ENCODE measurements around the gene PTPRA. TPM values are rescaled to one million over a fixed set of nuclear protein-coding genes. Genes with fewer than 3 reads are reported as not detected.

The PTPRA gene
- total RNA-seq, 2 donors from 2014 or later, result 36.7 to 42.7 TPM

- Histone ChIP-seq H3K9me3 (no peaks in the 10 kb centered on the region), H3K27ac (no peak overlapping the region), H3K36me3 (peaks cover 19% of the 10 kb centered on the region), H3K4me3 (no peak overlapping the region), H3K27me3 (replicated peaks; ENCODE audit: insufficient read depth) (no peaks in the 10 kb centered on the region), H3K4me1 (ENCODE audit: control insufficient read depth in 1 of 2, low read depth in 2 of 2) (no peaks in the 10 kb centered on the region)
- no peak for ATAC-seq (ENCODE audit: insufficient number of reproducible peaks, low FRiP score, low read depth)
- no peak for TF ChIP-seq CTCF (IDR thresholded peaks at IDR 0.05)
- no peak for DNase-seq (ENCODE audit: low spot score)
Measured at GRCh38 chr20:2858591-2858990, 14.7 kb upstream of the PTPRA start.

GRCh38 chr20:2859330-2860121 is 13.8 kb upstream of the PTPRA start:
- Histone ChIP-seq H3K4me3 (no peak overlapping the region), H3K27me3 (replicated peaks; ENCODE audit: insufficient read depth) (no peaks in the 10 kb centered on the region), H3K36me3 (peaks cover 26% of the 10 kb centered on the region), H3K9me3 (no peaks in the 10 kb centered on the region), H3K4me1 (ENCODE audit: control insufficient read depth in 1 of 2, low read depth in 2 of 2) (no peaks in the 10 kb centered on the region), H3K27ac (no peak overlapping the region)
- DNase-seq (ENCODE audit: low spot score) (no peak), ATAC-seq (ENCODE audit: insufficient number of reproducible peaks, low FRiP score, low read depth) (no peak)
- no peak for TF ChIP-seq CTCF (IDR thresholded peaks at IDR 0.05)

- no peak for TF ChIP-seq CTCF (IDR thresholded peaks at IDR 0.05)
- no peak for DNase-seq (ENCODE audit: low spot score)
- no peaks in the 10 kb centered on the region for H3K27me3 ChIP-seq (replicated peaks; ENCODE audit: insufficient read depth)
- no peaks in the 10 kb centered on the region for H3K4me1 ChIP-seq (ENCODE audit: control insufficient read depth in 1 of 2, low read depth in 2 of 2)
- H3K36me3 ChIP-seq, result peaks cover 39% of the 10 kb centered on the region
- ATAC-seq (ENCODE audit: insufficient number of reproducible peaks, low FRiP score, low read depth), result no peak
- no peak overlapping the region for H3K4me3 ChIP-seq
- no peak overlapping the region for H3K27ac ChIP-seq
- no peaks in the 10 kb centered on the region for H3K9me3 ChIP-seq
Measured at GRCh38 chr20:2864626-2865025, 8.7 kb upstream of the PTPRA start.

GRCh38 chr20:2865101-2865500 is 8.2 kb upstream of the PTPRA start:
- no peaks in the 10 kb centered on the region for H3K27me3 ChIP-seq (replicated peaks; ENCODE audit: insufficient read depth)
- no peaks in the 10 kb centered on the region for H3K9me3 ChIP-seq
- no peak overlapping the region for H3K27ac ChIP-seq
- H3K4me1 ChIP-seq (ENCODE audit: control insufficient read depth in 1 of 2, low read depth in 2 of 2), result no peaks in the 10 kb centered on the region
- no peak overlapping the region for H3K4me3 ChIP-seq
- TF ChIP-seq CTCF (IDR thresholded peaks at IDR 0.05), result no peak
- DNase-seq (ENCODE audit: low spot score), result no peak
- H3K36me3 ChIP-seq, result peaks cover 39% of the 10 kb centered on the region
- no peak for ATAC-seq (ENCODE audit: insufficient number of reproducible peaks, low FRiP score, low read depth)

GRCh38 chr20:2865630-2866029 is 7.7 kb upstream of the PTPRA start:
- no peaks in the 10 kb centered on the region for H3K27me3 ChIP-seq (replicated peaks; ENCODE audit: insufficient read depth)
- H3K36me3 ChIP-seq, result peaks cover 35% of the 10 kb centered on the region
- H3K4me1 ChIP-seq (ENCODE audit: control insufficient read depth in 1 of 2, low read depth in 2 of 2), result peaks cover 0 to 2% of the 10 kb centered on the region in 2 donors
- no peak for DNase-seq (ENCODE audit: low spot score)
- ATAC-seq (ENCODE audit: insufficient number of reproducible peaks, low FRiP score, low read depth), result no peak
- no peak overlapping the region for H3K4me3 ChIP-seq
- no peaks in the 10 kb centered on the region for H3K9me3 ChIP-seq
- no peak overlapping the region for H3K27ac ChIP-seq
- TF ChIP-seq CTCF (IDR thresholded peaks at IDR 0.05), result no peak

All from thoracic aorta (tissue), 2 donors.